ENCODE data around the gene TSEN54.

DNA sequence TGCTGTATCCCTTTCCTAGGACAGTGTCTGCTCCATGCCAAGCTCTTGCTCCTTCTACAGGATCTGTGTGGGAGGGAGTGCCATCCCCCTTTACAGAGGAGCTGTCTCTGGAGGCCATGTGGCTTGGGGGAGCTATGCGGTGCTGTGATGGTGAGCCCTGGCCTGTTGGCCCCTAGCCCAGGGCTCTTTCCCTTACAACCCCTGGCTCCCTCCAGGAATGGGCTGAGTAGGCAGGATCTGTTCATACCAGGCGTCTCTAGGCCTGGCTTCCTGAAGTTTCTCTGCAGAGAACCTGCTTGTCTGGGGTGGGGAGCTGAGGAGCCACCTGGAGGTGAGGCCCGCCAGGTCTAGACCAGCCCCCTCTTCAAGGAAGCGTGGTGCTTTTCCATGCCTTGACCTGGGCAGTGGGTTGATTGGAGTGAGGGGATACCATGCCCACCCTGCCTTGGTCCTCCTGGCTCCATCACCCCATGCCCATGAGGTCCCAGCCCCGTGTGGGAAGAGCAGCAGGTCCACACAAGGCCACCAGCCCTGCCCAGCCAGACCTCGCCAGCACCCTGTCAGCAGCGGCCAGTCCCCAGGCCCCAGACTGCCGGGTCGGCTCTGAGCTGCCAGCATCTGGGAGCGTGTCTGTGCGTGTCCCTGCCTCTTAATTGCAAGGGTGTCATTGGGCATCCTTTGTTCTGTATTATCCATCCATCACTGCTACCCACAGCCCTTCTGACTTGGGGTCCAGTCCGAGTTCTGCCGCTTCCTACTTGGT is 23.8 kb downstream of the TSEN54 start:
- TF ChIP-seq, protein P1, sequence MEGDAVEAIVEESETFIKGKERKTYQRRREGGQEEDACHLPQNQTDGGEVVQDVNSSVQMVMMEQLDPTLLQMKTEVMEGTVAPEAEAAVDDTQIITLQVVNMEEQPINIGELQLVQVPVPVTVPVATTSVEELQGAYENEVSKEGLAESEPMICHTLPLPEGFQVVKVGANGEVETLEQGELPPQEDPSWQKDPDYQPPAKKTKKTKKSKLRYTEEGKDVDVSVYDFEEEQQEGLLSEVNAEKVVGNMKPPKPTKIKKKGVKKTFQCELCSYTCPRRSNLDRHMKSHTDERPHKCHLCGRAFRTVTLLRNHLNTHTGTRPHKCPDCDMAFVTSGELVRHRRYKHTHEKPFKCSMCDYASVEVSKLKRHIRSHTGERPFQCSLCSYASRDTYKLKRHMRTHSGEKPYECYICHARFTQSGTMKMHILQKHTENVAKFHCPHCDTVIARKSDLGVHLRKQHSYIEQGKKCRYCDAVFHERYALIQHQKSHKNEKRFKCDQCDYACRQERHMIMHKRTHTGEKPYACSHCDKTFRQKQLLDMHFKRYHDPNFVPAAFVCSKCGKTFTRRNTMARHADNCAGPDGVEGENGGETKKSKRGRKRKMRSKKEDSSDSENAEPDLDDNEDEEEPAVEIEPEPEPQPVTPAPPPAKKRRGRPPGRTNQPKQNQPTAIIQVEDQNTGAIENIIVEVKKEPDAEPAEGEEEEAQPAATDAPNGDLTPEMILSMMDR (IDR thresholded peaks at IDR 0.05; ENCODE audit: low read depth, low read length, poor library complexity, severe bottlenecking), result no peak
- no peak for TF ChIP-seq EZH2phosphoT487 (IDR thresholded peaks at IDR 0.05; ENCODE audit: borderline replicate concordance, low read length)
